Measurements from ENCODE around the gene SEMA3D. TPM values are rescaled to one million over a fixed set of nuclear protein-coding genes. Genes with fewer than 3 reads are reported as not detected.

The SEMA3D gene
- total RNA-seq, 6 experiments from 2014 or later = 0.18 to 1.3 (median 0.30) TPM

DNA sequence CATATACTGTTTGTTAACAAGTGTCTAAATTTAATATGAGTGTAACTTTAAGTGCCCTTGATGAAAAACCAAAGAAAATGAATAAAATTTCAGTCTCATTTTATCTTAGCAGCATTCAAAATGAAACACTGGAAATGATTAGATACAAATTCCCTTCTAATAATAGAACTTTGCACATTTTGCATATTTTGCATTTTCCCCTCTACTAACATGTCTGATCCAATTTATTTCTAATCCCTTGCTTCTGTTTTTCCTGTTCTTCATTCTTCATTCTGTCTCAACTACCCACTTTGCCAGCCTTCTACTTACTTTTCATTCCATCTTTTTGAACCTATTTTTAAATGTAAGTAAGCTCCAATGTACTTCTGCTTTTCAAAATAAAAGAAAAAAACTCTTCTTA is 42.7 kb upstream of the SEMA3D start:
- no peak for TF ChIP-seq POLR2A (IDR thresholded peaks at IDR 0.05)
- TF ChIP-seq, protein P1, sequence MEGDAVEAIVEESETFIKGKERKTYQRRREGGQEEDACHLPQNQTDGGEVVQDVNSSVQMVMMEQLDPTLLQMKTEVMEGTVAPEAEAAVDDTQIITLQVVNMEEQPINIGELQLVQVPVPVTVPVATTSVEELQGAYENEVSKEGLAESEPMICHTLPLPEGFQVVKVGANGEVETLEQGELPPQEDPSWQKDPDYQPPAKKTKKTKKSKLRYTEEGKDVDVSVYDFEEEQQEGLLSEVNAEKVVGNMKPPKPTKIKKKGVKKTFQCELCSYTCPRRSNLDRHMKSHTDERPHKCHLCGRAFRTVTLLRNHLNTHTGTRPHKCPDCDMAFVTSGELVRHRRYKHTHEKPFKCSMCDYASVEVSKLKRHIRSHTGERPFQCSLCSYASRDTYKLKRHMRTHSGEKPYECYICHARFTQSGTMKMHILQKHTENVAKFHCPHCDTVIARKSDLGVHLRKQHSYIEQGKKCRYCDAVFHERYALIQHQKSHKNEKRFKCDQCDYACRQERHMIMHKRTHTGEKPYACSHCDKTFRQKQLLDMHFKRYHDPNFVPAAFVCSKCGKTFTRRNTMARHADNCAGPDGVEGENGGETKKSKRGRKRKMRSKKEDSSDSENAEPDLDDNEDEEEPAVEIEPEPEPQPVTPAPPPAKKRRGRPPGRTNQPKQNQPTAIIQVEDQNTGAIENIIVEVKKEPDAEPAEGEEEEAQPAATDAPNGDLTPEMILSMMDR (IDR thresholded peaks at IDR 0.05) = no peak

DNA sequence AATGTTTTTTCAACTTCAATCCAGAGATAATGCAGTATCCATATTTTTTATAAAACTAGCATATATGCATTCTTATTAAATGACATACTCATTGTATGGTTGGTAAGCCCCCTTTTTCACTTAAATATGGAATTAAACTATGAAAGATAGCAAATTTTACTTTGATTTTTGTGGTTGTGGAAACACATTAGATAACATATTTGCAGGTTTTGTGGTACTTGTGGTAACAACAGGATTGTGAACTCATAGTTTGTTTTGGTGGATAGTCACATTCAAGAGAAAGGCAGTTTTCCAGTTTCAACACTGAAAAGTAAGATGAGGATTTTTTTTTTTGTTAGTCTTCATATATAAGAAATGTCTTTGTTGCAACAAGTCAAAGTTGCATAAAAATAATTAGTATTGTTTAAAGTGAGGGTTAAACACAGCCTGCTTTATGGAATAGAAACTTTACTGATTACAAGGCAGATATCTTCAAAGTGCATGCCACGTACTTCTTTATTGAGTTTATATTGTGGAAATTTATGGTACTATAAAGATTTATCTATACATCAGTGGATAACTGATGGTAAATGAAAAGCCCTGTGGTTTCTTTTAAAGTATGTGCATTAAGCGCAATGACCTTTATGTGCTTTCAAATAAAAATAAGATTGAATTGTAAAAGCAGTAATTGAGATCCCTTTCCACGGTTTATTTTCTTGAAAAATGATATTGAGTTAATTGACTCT is 39.7 kb upstream of the SEMA3D start:
- DNase-seq (no peak), ATAC-seq (no peak)
- no peak overlapping the region for H3K27ac ChIP-seq
- H3K27me3 ChIP-seq = no peaks in the 10 kb centered on the region
- TF ChIP-seq, protein P1 (IDR thresholded peaks at IDR 0.05) = no peak
- no peak for TF ChIP-seq POLR2A (IDR thresholded peaks at IDR 0.05)
- WGBS (ENCODE audit: insufficient coverage, low coverage, low lambda C conversion rate, missing lambda C conversion rate) = 48% methylated on average over 3 of the region's 3 CpGs
- H3K36me3 ChIP-seq = no peaks in the 10 kb centered on the region
- intact Hi-C loops (cut with DNase I) = no loop called here
- no peaks in the 10 kb centered on the region for H3K4me1 ChIP-seq
- H3K4me3 ChIP-seq = no peak overlapping the region
- no peaks in the 10 kb centered on the region for H3K9me3 ChIP-seq

More for the DNA sequence above, 42.7 kb upstream of the SEMA3D start:
- no peaks in the 10 kb centered on the region for H3K36me3 ChIP-seq
- intact Hi-C loops (cut with DNase I) = no loop called here
- ATAC-seq (no peak), DNase-seq (no peak)
- no peaks in the 10 kb centered on the region for H3K4me1 ChIP-seq
- no peaks in the 10 kb centered on the region for H3K9me3 ChIP-seq
- H3K27me3 ChIP-seq = no peaks in the 10 kb centered on the region
- H3K4me3 ChIP-seq = no peak overlapping the region
- H3K27ac ChIP-seq = no peak overlapping the region

DNA sequence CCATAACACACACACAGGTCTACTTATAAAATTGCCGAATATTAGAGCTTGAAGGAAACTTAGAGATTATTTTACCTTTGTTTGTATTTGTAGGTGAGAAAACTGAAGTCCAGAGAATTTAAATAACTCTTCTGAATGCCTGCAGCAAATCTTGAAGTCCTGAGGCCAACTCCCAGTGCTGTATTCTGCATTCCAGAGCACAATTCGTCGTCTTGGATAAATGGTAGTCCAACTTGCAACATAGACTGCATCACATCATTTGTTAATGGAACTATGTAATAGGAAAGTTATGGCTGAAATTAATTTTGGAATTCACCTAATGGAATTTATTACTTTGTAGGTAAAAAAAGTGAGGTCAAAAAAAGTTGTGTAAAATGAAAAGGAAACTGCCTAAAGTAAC is 37.3 kb upstream of the SEMA3D start:
- Histone ChIP-seq H3K27ac (no peak overlapping the region), H3K36me3 (no peaks in the 10 kb centered on the region), H3K4me3 (no peak overlapping the region), H3K27me3 (no peaks in the 10 kb centered on the region), H3K9me3 (no peaks in the 10 kb centered on the region), H3K4me1 (no peaks in the 10 kb centered on the region)
- no peak for ATAC-seq
- TF ChIP-seq POLR2A (IDR thresholded peaks at IDR 0.05) = no peak
- TF ChIP-seq, protein P1 (IDR thresholded peaks at IDR 0.05) = no peak
- DNase-seq = no peak
- intact Hi-C loops (cut with DNase I) = no loop called here
- 35% methylated on average over 3 of the region's 3 CpGs for WGBS (ENCODE audit: insufficient coverage, low coverage, low lambda C conversion rate, missing lambda C conversion rate)

DNA sequence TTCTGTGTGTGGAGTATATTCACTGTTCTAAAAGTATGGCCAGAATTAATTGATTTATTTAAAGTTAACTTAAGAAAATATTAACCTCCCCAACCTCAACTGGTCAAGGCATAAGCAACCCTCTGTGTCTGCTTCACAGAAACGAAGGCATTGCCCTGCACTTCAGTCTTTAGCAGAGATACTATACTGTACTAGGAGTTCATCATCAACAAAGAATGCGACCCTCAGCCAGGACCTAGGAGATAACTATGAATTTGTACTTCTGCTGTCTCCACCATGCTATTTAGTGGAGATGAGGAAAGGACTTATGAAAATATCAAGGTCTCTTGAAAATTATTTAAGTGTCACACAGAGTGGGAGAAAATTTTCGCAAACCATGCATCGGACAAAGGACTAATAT is 35.7 kb upstream of the SEMA3D start:
- Histone ChIP-seq H3K36me3 (no peaks in the 10 kb centered on the region), H3K4me3 (no peak overlapping the region), H3K9me3 (no peaks in the 10 kb centered on the region), H3K27me3 (no peaks in the 10 kb centered on the region), H3K4me1 (no peaks in the 10 kb centered on the region), H3K27ac (no peak overlapping the region)
- DNase-seq (no peak), ATAC-seq (no peak)
- no peak for TF ChIP-seq POLR2A (IDR thresholded peaks at IDR 0.05)
- TF ChIP-seq, protein P1 (IDR thresholded peaks at IDR 0.05) = no peak
- WGBS (ENCODE audit: insufficient coverage, low coverage, low lambda C conversion rate, missing lambda C conversion rate) = 51% methylated on average over 4 of the region's 4 CpGs
- intact Hi-C loops (cut with DNase I) = no loop called here

DNA sequence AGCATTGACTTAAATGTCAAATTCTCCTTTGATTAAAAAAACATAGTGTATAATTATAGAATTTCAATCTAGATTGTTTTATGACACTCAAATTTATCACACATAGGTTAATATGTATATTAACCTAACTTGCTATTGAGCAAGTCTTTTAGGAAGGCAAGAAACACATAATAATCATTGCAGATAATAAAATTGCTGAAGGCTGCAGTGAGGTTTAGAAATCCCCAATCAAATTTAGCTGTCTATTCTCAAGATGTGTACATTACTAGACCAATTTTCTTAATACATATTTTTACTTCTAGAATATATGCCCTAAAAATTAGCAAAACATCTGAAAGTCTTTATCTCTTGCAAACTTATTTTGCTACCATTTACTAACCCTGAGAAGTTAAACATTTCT is 34.9 kb upstream of the SEMA3D start:
- intact Hi-C loops (cut with DNase I) = no loop called here
- Histone ChIP-seq H3K27me3 (no peaks in the 10 kb centered on the region), H3K4me1 (no peaks in the 10 kb centered on the region), H3K4me3 (no peak overlapping the region), H3K9me3 (no peaks in the 10 kb centered on the region), H3K27ac (no peak overlapping the region), H3K36me3 (no peaks in the 10 kb centered on the region)
- TF ChIP-seq POLR2A (IDR thresholded peaks at IDR 0.05) = no peak
- TF ChIP-seq, protein P1 (IDR thresholded peaks at IDR 0.05) = no peak
- ATAC-seq = no peak
- no peak for DNase-seq
